SU-DHL-6 (cell line): ENCODE results near the gene ARL15.

Experiments
- H2AFZ ChIP-seq: fragments of 200-600 bp; sonication (generic); 2 replicates; pipeline ENCODE4 v1.6.1; 2014; ENCODE audit warnings: low read depth, mild to moderate bottlenecking, moderate library complexity, mixed read lengths, antibody characterized with exemption, low read length; ENCODE audit not compliant: severe bottlenecking
- H3F3A ChIP-seq: fragments of 200-600 bp; shearing (Covaris generic); 2 replicates; pipeline ENCODE4 v1.6.0; 2016; ENCODE audit warnings: antibody characterized with exemption, mild to moderate bottlenecking; ENCODE audit not compliant: insufficient read depth
- H3K27ac ChIP-seq: fragments of 200-600 bp; sonication (generic); 2 replicates; pipeline ENCODE4 v1.5.1; 2016; ENCODE audit warnings: low read depth, mild to moderate bottlenecking, low read length, moderate library complexity, mixed read lengths
- H3K27me3 ChIP-seq: fragments of 200-600 bp; sonication (generic), shearing (Covaris generic); 2 replicates; pipeline ENCODE4 v1.6.0; 2014; ENCODE audit warnings: mild to moderate bottlenecking, low read length
- H3K36me3 ChIP-seq: fragments of 200-600 bp; sonication (generic); 2 replicates; pipeline ENCODE4 v1.6.1; 2014; ENCODE audit warnings: mild to moderate bottlenecking, low read length, mixed read lengths
- H3K4me2 ChIP-seq: fragments of 300-600, 200-600 bp; shearing (Covaris generic), sonication (generic); 2 replicates; pipeline ENCODE4 v1.6.0; 2014; ENCODE audit warnings: low read length, low read depth, mild to moderate bottlenecking; ENCODE audit not compliant: poor library complexity, severe bottlenecking
- H3K4me3 ChIP-seq: fragments of 200-600 bp; sonication (generic); 2 replicates; pipeline ENCODE4 v1.5.1; 2014; ENCODE audit warnings: antibody characterized with exemption, low read length, mild to moderate bottlenecking, mixed read lengths; ENCODE audit not compliant: insufficient read depth, poor library complexity, severe bottlenecking
- H3K79me2 ChIP-seq: fragments of 200-600 bp; sonication (generic); 2 replicates; pipeline ENCODE4 v1.6.1; 2014; ENCODE audit warnings: mild to moderate bottlenecking, low read length, moderate library complexity; ENCODE audit not compliant: insufficient read depth
- H3K9ac ChIP-seq: fragments of 200-600 bp; sonication (generic); 2 replicates; pipeline ENCODE4 v1.7.0; 2014; ENCODE audit warnings: mild to moderate bottlenecking, low read length
- H3K9me2 ChIP-seq: fragments of 200-600 bp; sonication (generic); replicated peaks from 2 replicates; pipeline ENCODE4 v1.6.1; 2014; ENCODE audit warnings: low read length; ENCODE audit not compliant: insufficient read depth
- H3K9me3 ChIP-seq: fragments of 200-600 bp; sonication (generic); 2 replicates; pipeline ENCODE4 v1.6.1; 2014; ENCODE audit warnings: low read length, mixed read lengths; ENCODE audit not compliant: insufficient read depth
- H4K20me1 ChIP-seq: fragments of 200-600 bp; sonication (generic); 2 replicates; pipeline ENCODE4 v1.6.1; 2014; ENCODE audit warnings: low read depth, mild to moderate bottlenecking, antibody characterized with exemption, low read length, moderate library complexity, mixed read lengths
- EZH2phosphoT487 ChIP-seq: fragments of 200-600 bp; sonication (generic), shearing (Covaris generic); conservative IDR thresholded peaks from 2 replicates; pipeline ENCODE4 v1.6.1; 2018; ENCODE audit warnings: mild to moderate bottlenecking, antibody characterized with exemption, low read length, moderate library complexity, mixed read lengths
- TF ChIP-seq, protein P1 (sequence below): fragments of 200-600 bp; sonication (generic); IDR thresholded peaks from one replicate; pipeline ENCODE4 v1.5.1; 2017; ENCODE audit warnings: antibody characterized with exemption, mild to moderate bottlenecking, low read length, moderate library complexity; ENCODE audit not compliant: insufficient read depth, poor library complexity, severe bottlenecking

Gene ARL15

DNA sequence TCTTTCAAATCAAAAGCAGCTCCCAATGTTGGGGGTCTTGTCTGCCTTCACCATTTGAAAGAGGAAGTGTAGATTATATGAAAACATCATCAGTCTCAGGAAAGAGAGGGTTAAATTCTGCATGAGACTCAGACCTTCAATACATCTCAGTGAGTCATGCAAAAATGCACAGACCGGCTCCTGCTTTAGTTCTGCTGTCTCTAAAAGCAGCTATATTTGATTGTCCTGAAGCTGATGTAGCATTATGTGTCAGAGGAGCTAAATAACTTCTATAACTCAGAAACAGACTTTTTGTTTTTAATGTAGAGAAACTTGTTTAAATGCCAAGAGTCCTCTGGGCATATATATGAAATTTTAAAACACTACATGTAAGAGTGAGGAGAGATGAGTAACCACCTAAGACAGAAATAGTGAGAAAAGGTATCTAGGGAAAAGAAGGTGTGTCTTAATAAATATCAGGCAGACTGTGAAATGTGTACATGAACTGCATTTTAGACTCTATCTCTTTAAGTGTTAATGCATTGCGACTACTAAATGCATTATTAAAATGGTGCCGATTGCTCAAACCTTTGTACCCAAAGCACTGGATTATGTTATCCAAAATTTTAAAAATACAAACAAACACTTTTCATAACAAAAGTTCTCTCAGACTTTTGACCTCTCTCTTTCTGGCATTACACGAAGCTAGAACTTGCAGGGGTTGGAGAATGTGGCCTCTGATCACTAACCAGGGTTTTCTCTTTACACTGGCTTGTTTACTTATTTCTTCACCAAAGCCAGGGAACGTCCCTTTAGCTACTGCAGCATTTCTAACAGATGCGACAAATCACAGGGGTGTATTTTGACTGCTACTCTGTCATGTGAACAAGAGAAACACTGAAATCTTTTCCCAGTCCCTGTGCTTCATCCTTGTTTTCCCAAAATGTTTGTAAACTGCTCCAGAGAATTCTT lies 302.3 kb downstream of the ARL15 start:
- no peak overlapping the region for H3K27ac ChIP-seq
- H3K9me2 ChIP-seq = no peaks in the 10 kb centered on the region
- no peaks in the 10 kb centered on the region for H3F3A ChIP-seq
- TF ChIP-seq, protein P1, sequence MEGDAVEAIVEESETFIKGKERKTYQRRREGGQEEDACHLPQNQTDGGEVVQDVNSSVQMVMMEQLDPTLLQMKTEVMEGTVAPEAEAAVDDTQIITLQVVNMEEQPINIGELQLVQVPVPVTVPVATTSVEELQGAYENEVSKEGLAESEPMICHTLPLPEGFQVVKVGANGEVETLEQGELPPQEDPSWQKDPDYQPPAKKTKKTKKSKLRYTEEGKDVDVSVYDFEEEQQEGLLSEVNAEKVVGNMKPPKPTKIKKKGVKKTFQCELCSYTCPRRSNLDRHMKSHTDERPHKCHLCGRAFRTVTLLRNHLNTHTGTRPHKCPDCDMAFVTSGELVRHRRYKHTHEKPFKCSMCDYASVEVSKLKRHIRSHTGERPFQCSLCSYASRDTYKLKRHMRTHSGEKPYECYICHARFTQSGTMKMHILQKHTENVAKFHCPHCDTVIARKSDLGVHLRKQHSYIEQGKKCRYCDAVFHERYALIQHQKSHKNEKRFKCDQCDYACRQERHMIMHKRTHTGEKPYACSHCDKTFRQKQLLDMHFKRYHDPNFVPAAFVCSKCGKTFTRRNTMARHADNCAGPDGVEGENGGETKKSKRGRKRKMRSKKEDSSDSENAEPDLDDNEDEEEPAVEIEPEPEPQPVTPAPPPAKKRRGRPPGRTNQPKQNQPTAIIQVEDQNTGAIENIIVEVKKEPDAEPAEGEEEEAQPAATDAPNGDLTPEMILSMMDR = no peak
- TF ChIP-seq EZH2phosphoT487 = no peak
- no peak overlapping the region for H3K4me3 ChIP-seq
- no peaks in the 10 kb centered on the region for H3K27me3 ChIP-seq
- H3K9ac ChIP-seq = no peak overlapping the region
- H4K20me1 ChIP-seq = 0 out of 2 replicates have a peak, but pooled peaks cover 3% of the 10 kb centered on the region
- H3K9me3 ChIP-seq = no peaks in the 10 kb centered on the region
- no peak overlapping the region for H2AFZ ChIP-seq
- no peaks in the 10 kb centered on the region for H3K79me2 ChIP-seq
- no peak overlapping the region for H3K4me2 ChIP-seq
- no peaks in the 10 kb centered on the region for H3K36me3 ChIP-seq

DNA sequence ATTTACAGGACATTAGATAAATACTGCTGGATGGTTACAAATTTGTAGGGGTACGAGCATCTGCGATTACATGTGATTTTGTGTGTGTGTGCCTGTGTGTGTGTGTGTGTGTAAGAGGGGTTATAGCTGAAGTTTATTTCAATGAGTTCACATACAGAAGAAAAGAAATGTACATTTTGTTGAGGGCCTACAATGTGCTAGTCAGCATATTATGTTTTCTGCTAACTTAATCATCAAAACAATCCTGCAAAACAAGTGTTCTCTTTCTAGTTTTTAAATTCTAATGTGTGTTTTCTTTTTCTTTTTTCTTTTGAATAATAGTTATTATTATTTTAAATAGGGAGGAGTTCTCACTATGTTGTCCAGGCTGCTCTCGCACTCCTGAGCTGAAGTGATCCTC lies 305.7 kb downstream of the ARL15 start:
- Histone ChIP-seq H3K27ac (no peak overlapping the region), H3K79me2 (no peaks in the 10 kb centered on the region), H2AFZ (no peak overlapping the region), H4K20me1 (no peaks in the 10 kb centered on the region), H3K9me2 (no peaks in the 10 kb centered on the region), H3K9me3 (no peaks in the 10 kb centered on the region), H3F3A (no peaks in the 10 kb centered on the region), H3K4me3 (no peak overlapping the region), H3K27me3 (no peaks in the 10 kb centered on the region), H3K36me3 (no peaks in the 10 kb centered on the region), H3K4me2 (no peak overlapping the region), H3K9ac (no peak overlapping the region)
- TF ChIP-seq, protein P1 = no peak
- no peak for TF ChIP-seq EZH2phosphoT487

DNA sequence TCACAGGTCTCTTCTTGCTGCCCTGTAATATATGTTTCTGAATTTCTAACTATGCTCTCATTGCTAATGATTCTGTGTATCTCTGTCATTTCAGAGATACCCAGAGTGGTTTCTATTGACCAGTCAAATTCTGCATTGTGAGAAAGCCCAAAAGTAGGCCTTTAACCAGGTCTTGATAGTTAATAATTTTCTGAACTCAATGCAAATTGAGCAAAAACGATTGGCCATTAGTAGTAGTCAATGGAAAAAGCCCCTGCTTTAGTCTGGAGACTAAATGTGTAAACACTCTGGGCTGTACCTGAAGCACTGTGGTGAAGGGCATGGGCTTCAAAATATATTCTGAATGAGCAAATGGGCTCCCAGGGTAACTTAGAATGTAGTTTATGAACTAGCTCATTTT lies 307.6 kb downstream of the ARL15 start:
- H3F3A ChIP-seq = no peaks in the 10 kb centered on the region
- no peak for TF ChIP-seq EZH2phosphoT487
- TF ChIP-seq, protein P1 = no peak
- no peaks in the 10 kb centered on the region for H3K36me3 ChIP-seq
- no peaks in the 10 kb centered on the region for H3K9me2 ChIP-seq
- H3K4me3 ChIP-seq = no peak overlapping the region
- H4K20me1 ChIP-seq = no peaks in the 10 kb centered on the region
- H2AFZ ChIP-seq = no peak overlapping the region
- no peak overlapping the region for H3K27ac ChIP-seq
- no peak overlapping the region for H3K9ac ChIP-seq
- H3K4me2 ChIP-seq = no peak overlapping the region
- H3K79me2 ChIP-seq = no peaks in the 10 kb centered on the region
- H3K9me3 ChIP-seq = no peaks in the 10 kb centered on the region
- no peaks in the 10 kb centered on the region for H3K27me3 ChIP-seq
